Thoracic aorta (tissue), 2 donors: ENCODE results near the gene NR5A1. TPM values are rescaled to one million over a fixed set of nuclear protein-coding genes. Genes with fewer than 3 reads are reported as not detected.

Source experiments
- ATAC-seq: fragments of 150-250 bp; one replicate; pipeline ENCODE4 v1.8.0; 2017; ENCODE audit warnings: low read depth; ENCODE audit not compliant: insufficient number of reproducible peaks, low FRiP score
- DNase-seq: peaks from one replicate; pipeline ENCODE4 v3.0.0-alpha.2; 2020; ENCODE audit warnings: low spot score
- H3K27ac ChIP-seq, 2 donors: fragments of 200-600 bp; sonication (generic); 1 replicate in 1 of 2; 2 replicates in 1 of 2; pipeline ENCODE4 v1.5.1; 2016; ENCODE audit warnings: mild to moderate bottlenecking in 2 of 2, moderate library complexity in 2 of 2
- H3K27me3 ChIP-seq: fragments of 200-600 bp; sonication (generic); replicated peaks from 2 replicates; pipeline ENCODE4 v1.6.0; 2016; ENCODE audit warnings: mild to moderate bottlenecking; ENCODE audit not compliant: insufficient read depth
- H3K36me3 ChIP-seq: fragments of 200-600 bp; sonication (generic); one replicate; pipeline ENCODE4 v1.5.1; 2016
- H3K4me1 ChIP-seq, 2 donors: fragments of 200-600 bp; sonication (generic); 1 replicate in 1 of 2; 2 replicates in 1 of 2; pipeline versions ENCODE4 v1.5.1 to v1.6.0; 2016; ENCODE audit warnings: low read depth in 2 of 2, mild to moderate bottlenecking in 1 of 2; ENCODE audit not compliant: control insufficient read depth in 1 of 2
- H3K4me3 ChIP-seq: fragments of 200-600 bp; sonication (generic); 2 replicates; pipeline ENCODE4 v1.5.1; 2016; ENCODE audit warnings: mild to moderate bottlenecking
- H3K9me3 ChIP-seq: fragments of 200-600 bp; sonication (generic); 2 replicates; pipeline ENCODE4 v1.5.1; 2016
- CTCF ChIP-seq: fragments of 200-600 bp; sonication (generic); IDR thresholded peaks from one replicate; pipeline ENCODE4 v1.5.1; 2019; ENCODE audit warnings: antibody characterized with exemption
- total RNA-seq, 2 donors: library from RNA; depleted of rRNA; stranded (reverse); fragments of >200 nt; gene quantifications; one replicate each; pipeline versions ENCODE4 v1.1.0 to v1.2.3, GENCODE V29; 2016

The NR5A1 gene
- total RNA-seq, 2 donors from 2014 or later, result not detected

- no peak overlapping the region for H3K27ac ChIP-seq
- no peaks in the 10 kb centered on the region for H3K36me3 ChIP-seq
- H3K9me3 ChIP-seq, result no peaks in the 10 kb centered on the region
- no peak for DNase-seq
- no peaks in the 10 kb centered on the region for H3K4me1 ChIP-seq
- no peak for TF ChIP-seq CTCF
- H3K27me3 ChIP-seq, result no peaks in the 10 kb centered on the region
- no peak overlapping the region for H3K4me3 ChIP-seq
- no peak for ATAC-seq
Observed at GRCh38 chr9:124491049-124491975, 15.9 kb downstream of the NR5A1 start.

GRCh38 chr9:124490004-124490403, 17.2 kb downstream of the NR5A1 start:
- TF ChIP-seq CTCF, result no peak
- no peaks in the 10 kb centered on the region for H3K4me1 ChIP-seq
- no peaks in the 10 kb centered on the region for H3K27me3 ChIP-seq
- no peak overlapping the region for H3K27ac ChIP-seq
- no peaks in the 10 kb centered on the region for H3K9me3 ChIP-seq
- no peak overlapping the region for H3K4me3 ChIP-seq
- no peaks in the 10 kb centered on the region for H3K36me3 ChIP-seq
- ATAC-seq (no peak), DNase-seq (no peak)

- Histone ChIP-seq H3K27ac (no peak overlapping the region), H3K36me3 (no peaks in the 10 kb centered on the region), H3K4me3 (no peak overlapping the region), H3K27me3 (no peaks in the 10 kb centered on the region), H3K4me1 (no peaks in the 10 kb centered on the region), H3K9me3 (no peaks in the 10 kb centered on the region)
- no peak for ATAC-seq
- no peak for DNase-seq
- TF ChIP-seq CTCF, result no peak
Observed at GRCh38 chr9:124489222-124489621, 18.0 kb downstream of the NR5A1 start.

DNA sequence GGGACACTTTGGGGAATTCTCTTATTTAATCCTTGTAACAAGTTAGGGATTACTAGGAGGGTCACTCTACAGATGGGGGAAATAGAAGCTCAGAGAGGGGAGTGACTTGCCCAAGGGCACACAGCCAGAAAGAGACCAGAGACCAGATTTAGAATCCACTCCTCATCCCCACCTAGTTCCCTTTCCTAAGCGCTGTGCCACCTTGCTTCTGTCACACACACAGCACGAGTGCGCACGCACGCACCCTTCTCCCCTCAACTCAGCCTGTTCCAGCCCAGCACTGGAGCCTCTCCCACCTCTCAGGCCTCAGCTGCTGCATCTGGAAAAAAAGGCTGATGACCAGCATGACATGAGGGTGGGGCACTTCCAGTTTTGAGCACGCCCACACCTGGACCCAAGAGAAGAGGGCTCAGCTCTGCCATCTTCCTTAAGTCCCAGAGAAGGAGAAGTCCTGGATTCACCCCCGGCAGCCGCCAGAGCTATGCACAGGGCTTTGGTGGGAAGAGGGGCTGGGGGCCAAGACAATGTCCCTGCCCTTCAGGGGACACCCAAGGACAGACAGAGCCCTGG, 18.5 kb downstream of the NR5A1 start:
- Histone ChIP-seq H3K27me3 (no peaks in the 10 kb centered on the region), H3K4me1 (no peaks in the 10 kb centered on the region), H3K9me3 (no peaks in the 10 kb centered on the region), H3K27ac (no peak overlapping the region), H3K36me3 (no peaks in the 10 kb centered on the region), H3K4me3 (no peak overlapping the region)
- ATAC-seq (no peak), DNase-seq (no peak)
- TF ChIP-seq CTCF, result no peak
